ENCODE measurements around the gene SLC39A13. TPM values are rescaled to one million over a fixed set of nuclear protein-coding genes. Genes with fewer than 3 reads are reported as not detected.
A peak's percentile ranks its signal among the peaks of the same experiment; 100 is the strongest.

Gene SLC39A13
- total RNA-seq, 2 experiments from 2014 or later = 10.0 to 10.5 TPM

DNA sequence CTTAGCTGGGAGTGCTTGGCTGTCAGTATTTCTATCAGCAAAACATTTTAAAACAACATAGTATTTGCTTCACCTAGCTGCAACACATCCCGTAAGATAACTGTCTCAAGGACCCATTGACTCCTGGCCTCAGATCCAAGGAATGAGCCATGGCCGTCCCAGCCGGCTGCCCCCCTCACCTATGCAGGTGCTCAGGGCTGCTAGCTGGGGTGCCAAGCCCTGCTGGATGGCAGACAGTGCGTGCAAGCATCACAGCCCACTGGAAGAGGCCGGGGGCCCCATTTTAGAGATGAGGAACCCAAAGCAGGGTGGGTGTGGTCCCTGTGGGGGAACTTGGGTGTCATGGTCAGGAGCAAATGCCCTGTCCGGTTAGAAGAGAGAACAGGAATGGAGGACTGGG is 9.3 kb downstream of the SLC39A13 start:
- ATAC-seq (no peak), DNase-seq (no peak)
- no peaks in the 10 kb centered on the region for H3K4me1 Mint-ChIP-seq (ENCODE audit: low read depth)
- intact Hi-C loops (cut with micrococcal nuclease) = no loop called here
- H3K27me3 Mint-ChIP-seq = no peaks in the 10 kb centered on the region
- H3K36me3 Mint-ChIP-seq (ENCODE audit: low read depth) = peaks cover 33% of the 10 kb centered on the region
- H3K4me3 Mint-ChIP-seq = no peak overlapping the region
- H3K9me3 Mint-ChIP-seq = no peaks in the 10 kb centered on the region
- ChIA-PET POLR2A (interaction anchor here (1.1 to 2.2 kb wide), 4 partner anchors 8 to 241 kb away, joined by 3 to 15 read pairs (median 6); partner anchors contain the start of genes ARFGAP2 and SLC39A13), CTCF (interaction anchor here (1.4 to 2.2 kb wide), 2 partner anchors 44 kb away, joined by 5 to 7 read pairs; no protein-coding TSS in a partner anchor)
- TF ChIP-seq, protein P1, sequence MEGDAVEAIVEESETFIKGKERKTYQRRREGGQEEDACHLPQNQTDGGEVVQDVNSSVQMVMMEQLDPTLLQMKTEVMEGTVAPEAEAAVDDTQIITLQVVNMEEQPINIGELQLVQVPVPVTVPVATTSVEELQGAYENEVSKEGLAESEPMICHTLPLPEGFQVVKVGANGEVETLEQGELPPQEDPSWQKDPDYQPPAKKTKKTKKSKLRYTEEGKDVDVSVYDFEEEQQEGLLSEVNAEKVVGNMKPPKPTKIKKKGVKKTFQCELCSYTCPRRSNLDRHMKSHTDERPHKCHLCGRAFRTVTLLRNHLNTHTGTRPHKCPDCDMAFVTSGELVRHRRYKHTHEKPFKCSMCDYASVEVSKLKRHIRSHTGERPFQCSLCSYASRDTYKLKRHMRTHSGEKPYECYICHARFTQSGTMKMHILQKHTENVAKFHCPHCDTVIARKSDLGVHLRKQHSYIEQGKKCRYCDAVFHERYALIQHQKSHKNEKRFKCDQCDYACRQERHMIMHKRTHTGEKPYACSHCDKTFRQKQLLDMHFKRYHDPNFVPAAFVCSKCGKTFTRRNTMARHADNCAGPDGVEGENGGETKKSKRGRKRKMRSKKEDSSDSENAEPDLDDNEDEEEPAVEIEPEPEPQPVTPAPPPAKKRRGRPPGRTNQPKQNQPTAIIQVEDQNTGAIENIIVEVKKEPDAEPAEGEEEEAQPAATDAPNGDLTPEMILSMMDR (IDR thresholded peaks at IDR 0.05) = no peak
- no peak overlapping the region for H3K27ac Mint-ChIP-seq

DNA sequence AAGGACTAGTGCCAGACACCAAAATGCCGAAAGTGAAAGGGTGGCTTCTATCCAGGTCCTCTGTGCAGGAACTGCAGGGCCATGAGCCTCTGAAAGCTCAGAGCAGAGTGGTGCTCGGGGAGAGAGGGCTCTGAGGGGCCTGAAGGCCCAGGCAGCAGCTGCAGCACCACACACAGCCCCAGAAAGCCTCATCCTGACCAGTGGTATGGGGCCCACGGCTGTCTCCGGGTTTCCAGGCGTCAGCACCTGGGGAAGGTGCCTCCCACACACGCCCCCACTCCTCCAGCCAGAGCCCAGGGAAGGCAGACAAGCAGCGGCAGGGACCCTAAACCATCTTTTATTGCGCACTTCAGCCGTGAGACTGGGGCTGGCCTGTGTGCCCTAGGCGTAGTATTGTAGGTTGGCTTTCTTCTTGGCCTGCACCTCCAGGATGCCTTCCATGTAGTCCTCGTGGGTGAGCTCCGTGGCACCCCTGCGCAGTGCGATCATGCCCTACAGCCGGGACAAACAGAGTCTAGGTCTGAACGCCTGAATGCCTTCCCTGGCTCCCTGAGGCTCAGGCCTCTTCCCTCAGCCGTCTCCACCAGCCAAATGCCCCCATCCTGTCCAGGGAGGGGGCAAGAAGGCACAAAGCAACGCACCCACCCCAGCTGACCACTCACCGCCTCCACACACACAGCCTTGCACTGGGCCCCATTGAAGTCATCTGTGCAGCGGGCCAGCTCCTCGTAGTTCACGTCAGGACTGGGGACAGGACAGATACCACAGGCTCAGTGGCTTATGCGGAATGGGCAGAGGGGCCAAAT is 10.3 kb downstream of the SLC39A13 start:
- TF ChIP-seq, protein P1 (IDR thresholded peaks at IDR 0.05) = no peak
- ChIA-PET POLR2A (interaction anchor here (1.2 to 2.2 kb wide), 3 partner anchors 9 to 241 kb away, joined by 3 to 15 read pairs (median 9); partner anchors contain the start of genes ARFGAP2 and SLC39A13), CTCF (interaction anchor here (1.4 to 1.6 kb wide), 2 partner anchors 9 to 44 kb away, joined by 4 to 5 read pairs; no protein-coding TSS in a partner anchor)
- H3K4me1 Mint-ChIP-seq (ENCODE audit: low read depth) = peaks cover under 1% of the 10 kb centered on the region
- peaks cover 40% of the 10 kb centered on the region for H3K36me3 Mint-ChIP-seq (ENCODE audit: low read depth)
- H3K4me3 Mint-ChIP-seq = no peak overlapping the region
- H3K27ac Mint-ChIP-seq = no peak overlapping the region
- ATAC-seq = no peak
- DNase-seq = no peak
- no peaks in the 10 kb centered on the region for H3K27me3 Mint-ChIP-seq
- no peaks in the 10 kb centered on the region for H3K9me3 Mint-ChIP-seq
- intact Hi-C loops (cut with micrococcal nuclease) = no loop called here

GRCh38 chr11:47425611-47426010 is 17.2 kb downstream of the SLC39A13 start:
- ChIA-PET CTCF (interaction anchor here (0.9 to 8.3 kb wide), 3 partner anchors 16 to 51 kb away, joined by 4 to 90 read pairs (median 16); partner anchors contain the start of gene SLC39A13), POLR2A (interaction anchor here (0.6 to 4.7 kb wide), 12 partner anchors 9 to 249 kb away, joined by 3 to 54 read pairs (median 4); partner anchors contain the start of genes ACP2, ARFGAP2, KBTBD4 and NDUFS3)
- Mint-ChIP-seq H3K4me3 (peak overlapping the region; percentile 88), H3K36me3 (ENCODE audit: low read depth) (peaks cover 42% of the 10 kb centered on the region), H3K4me1 (ENCODE audit: low read depth) (peaks cover 23% of the 10 kb centered on the region), H3K9me3 (no peaks in the 10 kb centered on the region), H3K27me3 (no peaks in the 10 kb centered on the region), H3K27ac (peak overlapping the region; percentile 99)
- intact Hi-C loops (cut with micrococcal nuclease) = no loop called here
- ATAC-seq (no peak), DNase-seq (no peak)
- TF ChIP-seq, protein P1 (IDR thresholded peaks at IDR 0.05) = no peak

- DNase-seq (peak; percentile 99), ATAC-seq (peak; percentile 98)
- ChIA-PET CTCF (interaction anchor here (0.6 to 8.3 kb wide), 5 partner anchors 16 to 164 kb away, joined by 3 to 90 read pairs (median 4); partner anchors contain the start of gene SLC39A13), POLR2A (interaction anchor here (0.6 to 4.7 kb wide), 13 partner anchors 10 to 250 kb away, joined by 3 to 54 read pairs (median 4); partner anchors contain the start of genes ACP2, ARFGAP2, KBTBD4 and NDUFS3)
- intact Hi-C loops (cut with micrococcal nuclease) = no loop called here
- Mint-ChIP-seq H3K4me1 (ENCODE audit: low read depth) (peaks cover 23% of the 10 kb centered on the region), H3K9me3 (no peaks in the 10 kb centered on the region), H3K27me3 (no peaks in the 10 kb centered on the region), H3K4me3 (peak within 1 kb of the TSS; percentile 88), H3K36me3 (ENCODE audit: low read depth) (peaks cover 37% of the 10 kb centered on the region), H3K27ac (peak within 1 kb of the TSS; percentile 99)
- TF ChIP-seq, protein P1 (IDR thresholded peaks at IDR 0.05) = no peak
Measured at GRCh38 chr11:47426062-47426956, 17.9 kb downstream of the SLC39A13 start, which contains the start of gene PSMC3. PSMC3 (minus strand) TSS chr11:47426439; CDS start chr11:47426279, 160 bp downstream.

Measured in activated CD8-positive, alpha-beta T cell treated with anti-CD3 and anti-CD28 coated beads for 36 hours (primary cell).